Cardiac muscle cell (in vitro differentiated cells and primary cell): ENCODE data around the gene GNL3L. TPM values are rescaled to one million over a fixed set of nuclear protein-coding genes. Genes with fewer than 3 reads are reported as not detected.
"Not testable (repeated sequence)": the region's sequence is repeated elsewhere in the genome, so short reads cannot be mapped to it uniquely, and the experiment has no call there.

Experiments used
- DNase-seq, 2 donors: peaks; one replicate each; pipeline versions ENCODE4 v3.0.0 to v3.0.0-alpha.2; 2010 to 2017; ENCODE audit warnings: low read depth in 1 of 2, low spot score in 1 of 2
- H3K27ac ChIP-seq: fragments of 200-600 bp; sonication (generic); 2 replicates; pipeline ENCODE4 v1.5.1; 2016
- H3K27me3 ChIP-seq: fragments of 200-600 bp; sonication (generic); 2 replicates; pipeline ENCODE4 v1.6.0; 2016; ENCODE audit warnings: control low read depth
- H3K36me3 ChIP-seq: fragments of 200-600 bp; sonication (generic); 2 replicates; pipeline ENCODE4 v1.5.1; 2016; ENCODE audit warnings: control low read depth
- H3K4me1 ChIP-seq: fragments of 200-600 bp; sonication (generic); 2 replicates; pipeline ENCODE4 v1.8.1; 2017; ENCODE audit warnings: low read depth, mild to moderate bottlenecking, mixed run types
- H3K4me3 ChIP-seq: fragments of 200-600 bp; sonication (generic); 2 replicates; pipeline ENCODE4 v1.5.1; 2016; ENCODE audit warnings: mild to moderate bottlenecking
- H3K9me3 ChIP-seq: fragments of 200-600 bp; sonication (generic); 2 replicates; pipeline ENCODE4 v1.5.1; 2017; ENCODE audit warnings: low read depth, mild to moderate bottlenecking, control low read depth
- polyA plus RNA-seq: library from polyadenylated mRNA; unstranded; fragments of >200 nt; fragmentation: Nextera tagmentation; extraction: Ambion mirVana; gene quantifications from 2 replicates; pipeline ENCODE4 v1.2.1, GENCODE V29; 2016
- total RNA-seq: library from RNA; depleted of rRNA; stranded (reverse); fragments of >200 nt; gene quantifications from 2 replicates; pipeline ENCODE4 v1.2.3, GENCODE V29; 2016
- TF ChIP-seq, protein P1 (sequence below): IDR thresholded peaks from 2 replicates; pipeline ENCODE4 v1.5.1; 2012; ENCODE audit warnings: low read depth, mild to moderate bottlenecking, low read length

The GNL3L gene
- total and polyA plus RNA-seq, 2 experiments from 2014 or later, result 7.9 to 27.8 TPM

DNA sequence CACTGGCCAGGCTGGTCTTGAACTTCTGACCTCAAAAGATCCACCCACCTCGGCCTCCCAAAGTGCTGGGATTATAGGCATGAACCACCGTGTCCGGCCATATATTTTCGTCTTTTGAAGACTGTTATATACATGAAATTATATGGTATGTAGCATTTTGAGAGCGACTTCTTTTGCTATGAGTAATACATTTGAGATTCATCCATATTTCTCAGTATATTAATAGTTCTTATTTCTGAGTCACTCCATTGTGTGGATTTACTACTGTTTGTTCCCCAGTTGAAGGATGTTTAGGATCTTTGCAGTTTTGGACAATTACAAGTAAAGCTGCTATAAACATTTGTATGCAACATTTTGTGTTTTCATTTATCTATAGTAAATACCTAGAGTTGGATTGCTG is 34.9 kb downstream of the GNL3L start:
- no peak for DNase-seq
- Histone ChIP-seq H3K4me3 (no peak overlapping the region), H3K27me3 (no peaks in the 10 kb centered on the region), H3K27ac (no peak overlapping the region), H3K36me3 (no peaks in the 10 kb centered on the region), H3K4me1 (no peaks in the 10 kb centered on the region), H3K9me3 (no peaks in the 10 kb centered on the region)
- TF ChIP-seq, protein P1, sequence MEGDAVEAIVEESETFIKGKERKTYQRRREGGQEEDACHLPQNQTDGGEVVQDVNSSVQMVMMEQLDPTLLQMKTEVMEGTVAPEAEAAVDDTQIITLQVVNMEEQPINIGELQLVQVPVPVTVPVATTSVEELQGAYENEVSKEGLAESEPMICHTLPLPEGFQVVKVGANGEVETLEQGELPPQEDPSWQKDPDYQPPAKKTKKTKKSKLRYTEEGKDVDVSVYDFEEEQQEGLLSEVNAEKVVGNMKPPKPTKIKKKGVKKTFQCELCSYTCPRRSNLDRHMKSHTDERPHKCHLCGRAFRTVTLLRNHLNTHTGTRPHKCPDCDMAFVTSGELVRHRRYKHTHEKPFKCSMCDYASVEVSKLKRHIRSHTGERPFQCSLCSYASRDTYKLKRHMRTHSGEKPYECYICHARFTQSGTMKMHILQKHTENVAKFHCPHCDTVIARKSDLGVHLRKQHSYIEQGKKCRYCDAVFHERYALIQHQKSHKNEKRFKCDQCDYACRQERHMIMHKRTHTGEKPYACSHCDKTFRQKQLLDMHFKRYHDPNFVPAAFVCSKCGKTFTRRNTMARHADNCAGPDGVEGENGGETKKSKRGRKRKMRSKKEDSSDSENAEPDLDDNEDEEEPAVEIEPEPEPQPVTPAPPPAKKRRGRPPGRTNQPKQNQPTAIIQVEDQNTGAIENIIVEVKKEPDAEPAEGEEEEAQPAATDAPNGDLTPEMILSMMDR, result no peak

DNA sequence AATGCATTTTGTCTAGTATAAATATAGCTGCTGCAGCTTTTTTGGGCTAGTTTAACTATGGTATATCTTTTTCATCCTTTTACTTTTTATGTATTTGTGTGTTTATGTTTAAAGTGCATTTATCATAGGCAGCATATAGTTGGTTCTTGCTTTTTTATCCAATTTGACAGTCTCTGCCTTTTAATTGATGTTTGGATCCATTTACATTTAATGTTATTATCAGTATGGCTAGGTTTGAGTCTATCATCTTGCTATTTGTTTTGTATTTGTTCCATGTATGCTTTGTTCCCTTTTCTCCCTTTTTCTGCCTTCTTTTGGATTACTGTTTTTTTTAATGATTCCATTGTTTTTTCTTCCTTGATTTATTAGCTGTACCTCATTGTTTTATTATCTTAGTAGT is 40.3 kb downstream of the GNL3L start:
- no peaks in the 10 kb centered on the region for H3K27me3 ChIP-seq
- no peak overlapping the region for H3K27ac ChIP-seq
- no peaks in the 10 kb centered on the region for H3K4me1 ChIP-seq
- DNase-seq, result no peak
- TF ChIP-seq, protein P1, result no peak
- no peaks in the 10 kb centered on the region for H3K9me3 ChIP-seq
- no peaks in the 10 kb centered on the region for H3K36me3 ChIP-seq
- no peak overlapping the region for H3K4me3 ChIP-seq

DNA sequence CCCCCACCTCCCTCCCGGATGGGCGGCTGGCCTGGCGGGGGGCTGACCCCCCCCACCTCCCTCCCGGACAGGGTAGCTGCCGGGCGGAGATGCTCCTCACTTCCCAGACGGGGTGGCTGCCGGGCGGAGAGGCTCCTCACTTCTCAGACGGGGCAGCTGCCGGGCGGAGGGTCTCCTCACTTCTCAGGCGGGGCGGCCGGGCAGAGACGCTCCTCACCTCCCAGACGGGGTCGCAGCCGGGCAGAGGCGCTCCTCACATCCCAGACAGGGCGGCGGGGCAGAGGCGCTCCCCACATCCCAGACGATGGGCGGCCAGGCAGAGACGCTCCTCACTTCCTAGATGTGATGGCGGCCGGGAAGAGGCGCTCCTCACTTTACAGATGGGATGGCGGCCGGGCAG is 42.6 kb downstream of the GNL3L start:
- not testable (repeated sequence) for DNase-seq

GRCh38 chrX:54597728-54598127 is 67.7 kb downstream of the GNL3L start:
- DNase-seq, result no peak
- Histone ChIP-seq H3K4me1 (no peaks in the 10 kb centered on the region), H3K36me3 (no peaks in the 10 kb centered on the region), H3K27ac (no peak overlapping the region), H3K9me3 (no peaks in the 10 kb centered on the region), H3K27me3 (no peaks in the 10 kb centered on the region), H3K4me3 (no peak overlapping the region)
- TF ChIP-seq, protein P1, result no peak

More for the DNA sequence above, 42.6 kb downstream of the GNL3L start:
- not testable (repeated sequence) for H3K27ac ChIP-seq, H3K4me3 ChIP-seq, H3K9me3 ChIP-seq, H3K27me3 ChIP-seq, H3K4me1 ChIP-seq, H3K36me3 ChIP-seq

DNA sequence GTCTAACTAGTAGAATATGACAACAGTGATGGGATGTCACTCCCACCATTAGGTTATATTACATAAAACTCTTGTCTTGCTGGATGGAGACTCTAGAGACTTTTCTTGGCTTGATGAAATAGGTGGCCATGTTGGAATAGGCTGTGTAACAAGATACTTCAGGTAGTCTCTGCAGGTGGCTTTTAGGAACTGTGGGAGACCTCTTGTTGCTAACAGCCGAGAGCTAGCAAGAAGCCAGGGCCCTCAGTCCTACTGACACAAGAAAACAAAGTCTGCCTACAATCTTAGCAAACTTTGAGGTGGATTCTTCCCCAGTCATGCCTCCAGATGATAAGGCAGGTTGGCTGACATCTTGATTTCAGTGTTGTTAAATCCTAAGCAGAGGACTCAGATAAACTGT is 72.5 kb downstream of the GNL3L start:
- no peak overlapping the region for H3K4me3 ChIP-seq
- H3K4me1 ChIP-seq, result no peaks in the 10 kb centered on the region
- DNase-seq, result no peak
- no peaks in the 10 kb centered on the region for H3K36me3 ChIP-seq
- H3K9me3 ChIP-seq, result no peaks in the 10 kb centered on the region
- no peaks in the 10 kb centered on the region for H3K27me3 ChIP-seq
- TF ChIP-seq, protein P1, result no peak
- H3K27ac ChIP-seq, result no peak overlapping the region

Other genes with a start within 250 kb of the GNL3L start
- gene WNK3, start 172.2 kb upstream of the GNL3L start, total RNA-seq, result 4.9 and 5.6 TPM in 2 replicates
- 5.2 and 8.3 TPM in 2 replicates for gene WNK3, start 172.2 kb upstream of the GNL3L start, polyA plus RNA-seq
- 30.0 and 33.6 TPM in 2 replicates for gene TSR2, start 89.8 kb upstream of the GNL3L start, total RNA-seq
- 68.9 and 91.5 TPM in 2 replicates for gene TSR2, start 89.8 kb upstream of the GNL3L start, polyA plus RNA-seq
- 18.7 and 28.8 TPM in 2 replicates for gene FGD1, start 34.0 kb upstream of the GNL3L start, total RNA-seq
- 29.9 and 30.0 TPM in 2 replicates for gene FGD1, start 34.0 kb upstream of the GNL3L start, polyA plus RNA-seq